ENCODE measurements around the gene PGM2. TPM values are rescaled to one million over a fixed set of nuclear protein-coding genes. Genes with fewer than 3 reads are reported as not detected.

The PGM2 gene
- total RNA-seq, 1 donor from 2014 or later = 11.5 TPM

DNA sequence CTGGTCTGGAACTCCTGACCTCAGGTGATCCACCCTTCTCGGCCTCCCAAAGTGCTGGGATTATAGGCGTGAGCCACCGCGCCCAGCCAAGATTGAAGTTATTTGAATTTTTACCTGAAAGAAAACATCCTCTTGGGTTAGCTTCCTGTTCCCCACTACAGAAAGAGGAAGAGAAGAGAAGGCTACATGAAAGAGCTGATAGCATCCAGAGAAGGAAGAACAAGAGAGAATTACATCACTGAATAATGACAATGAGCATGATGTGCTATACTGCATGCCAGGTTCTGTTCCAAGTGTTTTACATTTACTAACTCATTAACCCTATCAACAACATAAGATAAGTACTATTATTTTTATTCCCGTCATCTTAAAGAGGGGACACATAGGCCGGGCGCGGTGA, 52.9 kb downstream of the PGM2 start:
- H3K4me1 ChIP-seq = peaks cover 8% of the 10 kb centered on the region
- intact Hi-C loops (cut with micrococcal nuclease) = no loop called here
- DNase-seq = no peak
- no peaks in the 10 kb centered on the region for H3K9me3 ChIP-seq (replicated peaks)
- TF ChIP-seq, protein P1, sequence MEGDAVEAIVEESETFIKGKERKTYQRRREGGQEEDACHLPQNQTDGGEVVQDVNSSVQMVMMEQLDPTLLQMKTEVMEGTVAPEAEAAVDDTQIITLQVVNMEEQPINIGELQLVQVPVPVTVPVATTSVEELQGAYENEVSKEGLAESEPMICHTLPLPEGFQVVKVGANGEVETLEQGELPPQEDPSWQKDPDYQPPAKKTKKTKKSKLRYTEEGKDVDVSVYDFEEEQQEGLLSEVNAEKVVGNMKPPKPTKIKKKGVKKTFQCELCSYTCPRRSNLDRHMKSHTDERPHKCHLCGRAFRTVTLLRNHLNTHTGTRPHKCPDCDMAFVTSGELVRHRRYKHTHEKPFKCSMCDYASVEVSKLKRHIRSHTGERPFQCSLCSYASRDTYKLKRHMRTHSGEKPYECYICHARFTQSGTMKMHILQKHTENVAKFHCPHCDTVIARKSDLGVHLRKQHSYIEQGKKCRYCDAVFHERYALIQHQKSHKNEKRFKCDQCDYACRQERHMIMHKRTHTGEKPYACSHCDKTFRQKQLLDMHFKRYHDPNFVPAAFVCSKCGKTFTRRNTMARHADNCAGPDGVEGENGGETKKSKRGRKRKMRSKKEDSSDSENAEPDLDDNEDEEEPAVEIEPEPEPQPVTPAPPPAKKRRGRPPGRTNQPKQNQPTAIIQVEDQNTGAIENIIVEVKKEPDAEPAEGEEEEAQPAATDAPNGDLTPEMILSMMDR (IDR thresholded peaks at IDR 0.05; ENCODE audit: borderline replicate concordance) = no peak
- no peaks in the 10 kb centered on the region for H3K27me3 ChIP-seq (ENCODE audit: low read depth)
- H3K4me3 ChIP-seq = no peak overlapping the region
- H3K27ac ChIP-seq (replicated peaks) = no peak overlapping the region
- no peaks in the 10 kb centered on the region for H3K36me3 ChIP-seq

- H3K27me3 ChIP-seq (ENCODE audit: low read depth) = no peaks in the 10 kb centered on the region
- H3K36me3 ChIP-seq = no peaks in the 10 kb centered on the region
- H3K4me1 ChIP-seq = peaks cover 16% of the 10 kb centered on the region
- H3K27ac ChIP-seq (replicated peaks) = no peak overlapping the region
- no peak overlapping the region for H3K4me3 ChIP-seq
- no peaks in the 10 kb centered on the region for H3K9me3 ChIP-seq (replicated peaks)
- no peak for DNase-seq
- TF ChIP-seq, protein P1 (IDR thresholded peaks at IDR 0.05; ENCODE audit: borderline replicate concordance) = no peak
- intact Hi-C loops (cut with micrococcal nuclease) = loop anchor here (10.0 kb wide), 1 partner anchor 57 kb away; the partner anchor contains the start of gene PGM2
Measured at GRCh38 chr4:37881811-37882210, 55.3 kb downstream of the PGM2 start.

DNA sequence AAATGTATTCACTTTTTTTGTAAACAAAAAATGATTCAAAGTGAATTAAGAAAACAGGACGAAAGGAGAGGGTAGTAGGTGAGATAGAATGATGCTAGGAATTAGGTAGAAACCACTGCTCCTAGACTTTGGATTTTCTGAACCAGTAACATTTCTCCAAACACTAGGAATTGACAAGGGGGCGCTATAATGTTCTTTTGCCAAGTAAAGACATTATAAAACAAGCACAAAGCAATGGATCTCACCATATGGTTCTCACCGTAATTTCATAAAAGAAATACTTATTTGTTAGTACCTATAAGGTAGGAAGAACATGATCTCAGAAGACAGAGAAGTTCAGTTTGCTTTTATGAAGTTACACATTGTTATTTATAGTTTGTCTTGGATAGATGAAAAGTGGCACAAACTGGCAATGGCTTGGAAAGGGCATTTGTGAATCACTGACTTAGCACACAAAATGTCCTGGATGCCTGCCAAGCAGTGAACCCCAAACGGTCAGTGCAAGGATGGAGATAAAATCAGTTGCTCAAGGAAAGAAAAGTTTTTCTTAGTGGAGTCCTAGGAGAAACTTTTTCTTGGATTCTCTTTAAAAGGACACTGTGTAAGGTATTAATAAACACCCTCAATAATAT, 56.3 kb downstream of the PGM2 start:
- no peak for DNase-seq
- intact Hi-C loops (cut with micrococcal nuclease) = loop anchor here (10.0 kb wide), 1 partner anchor 58 kb away; the partner anchor contains the start of gene PGM2
- Histone ChIP-seq H3K9me3 (replicated peaks) (no peaks in the 10 kb centered on the region), H3K4me1 (peaks cover 12% of the 10 kb centered on the region), H3K27ac (replicated peaks) (no peak overlapping the region), H3K27me3 (ENCODE audit: low read depth) (no peaks in the 10 kb centered on the region), H3K4me3 (no peak overlapping the region), H3K36me3 (no peaks in the 10 kb centered on the region)
- TF ChIP-seq, protein P1 (IDR thresholded peaks at IDR 0.05; ENCODE audit: borderline replicate concordance) = no peak

DNA sequence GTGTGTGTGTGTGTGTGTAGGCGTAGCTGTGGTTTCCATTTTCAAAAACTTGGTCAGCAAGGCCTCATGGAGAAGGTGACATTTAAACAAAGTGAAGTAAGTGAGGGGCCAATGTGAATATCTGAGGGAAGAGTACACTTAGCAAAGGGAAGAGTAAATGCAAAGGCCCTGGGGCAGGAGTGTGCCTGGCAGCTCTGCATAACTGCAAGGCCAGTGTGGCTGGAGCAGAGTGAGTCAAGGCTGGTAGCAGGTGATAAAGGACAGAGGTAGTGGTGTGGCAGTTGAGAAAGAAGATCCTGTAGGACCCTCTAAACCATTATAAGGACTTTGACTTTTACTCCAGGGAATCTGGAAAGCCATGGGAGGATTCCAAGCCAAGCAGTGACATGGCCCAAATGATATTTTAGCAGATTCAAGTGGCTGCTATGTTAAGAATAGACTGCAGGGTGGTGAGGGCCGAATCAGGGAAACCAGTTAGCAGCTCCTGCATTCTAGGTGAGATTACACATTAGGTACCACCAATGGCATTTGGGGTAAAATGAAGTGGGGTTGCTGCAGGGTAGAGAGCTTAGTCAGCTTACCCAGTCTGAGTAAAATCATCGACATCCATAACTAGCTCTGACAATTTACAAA, 58.5 kb downstream of the PGM2 start:
- intact Hi-C loops (cut with micrococcal nuclease) = loop anchor here (10.0 kb wide), 1 partner anchor 60 kb away; the partner anchor contains the start of gene PGM2
- TF ChIP-seq, protein P1 (IDR thresholded peaks at IDR 0.05; ENCODE audit: borderline replicate concordance) = peak; percentile 41
- peak overlapping the region; percentile 24 for H3K4me3 ChIP-seq
- no peaks in the 10 kb centered on the region for H3K36me3 ChIP-seq
- peak overlapping the region; percentile 88 for H3K27ac ChIP-seq (replicated peaks)
- H3K9me3 ChIP-seq (replicated peaks) = no peaks in the 10 kb centered on the region
- peaks cover 17% of the 10 kb centered on the region for H3K4me1 ChIP-seq
- H3K27me3 ChIP-seq (ENCODE audit: low read depth) = no peaks in the 10 kb centered on the region
- no peak for DNase-seq

DNA sequence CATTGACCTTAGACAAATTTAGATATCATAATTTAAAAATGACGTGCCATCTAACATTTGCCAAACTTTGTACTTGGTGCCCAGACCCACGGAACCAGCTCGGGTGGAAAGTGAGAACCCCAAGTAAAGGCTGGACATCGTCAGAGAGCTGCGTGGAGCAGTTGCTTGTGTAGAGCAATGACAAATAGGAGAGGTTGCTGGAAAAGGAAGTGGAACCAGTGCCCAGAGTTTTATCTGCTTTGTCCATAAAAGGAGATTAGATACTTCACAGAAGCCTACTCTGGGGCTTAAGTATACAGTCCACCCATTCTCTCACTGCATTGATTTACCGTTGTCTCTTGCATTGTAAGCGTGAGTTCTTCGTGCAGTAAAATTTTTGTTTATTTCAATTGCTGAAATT, 59.0 kb downstream of the PGM2 start:
- peak overlapping the region; percentile 88 for H3K27ac ChIP-seq (replicated peaks)
- TF ChIP-seq, protein P1 (IDR thresholded peaks at IDR 0.05; ENCODE audit: borderline replicate concordance) = no peak
- peaks cover 22% of the 10 kb centered on the region for H3K4me1 ChIP-seq
- no peaks in the 10 kb centered on the region for H3K36me3 ChIP-seq
- H3K4me3 ChIP-seq = peak overlapping the region; percentile 24
- no peaks in the 10 kb centered on the region for H3K27me3 ChIP-seq (ENCODE audit: low read depth)
- no peak for DNase-seq
- intact Hi-C loops (cut with micrococcal nuclease) = loop anchor here (10.0 kb wide), 1 partner anchor 61 kb away; the partner anchor contains the start of gene PGM2
- no peaks in the 10 kb centered on the region for H3K9me3 ChIP-seq (replicated peaks)
